ENCODE measurements around the gene FAH. TPM values are rescaled to one million over a fixed set of nuclear protein-coding genes. Genes with fewer than 3 reads are reported as not detected.

The FAH gene
- total and polyA plus RNA-seq, 9 of the 15 experiments (the other 6 are each of a cell fraction or from before 2014, with no cell fraction given) = 66.8 to 310 (median 103) TPM

DNA sequence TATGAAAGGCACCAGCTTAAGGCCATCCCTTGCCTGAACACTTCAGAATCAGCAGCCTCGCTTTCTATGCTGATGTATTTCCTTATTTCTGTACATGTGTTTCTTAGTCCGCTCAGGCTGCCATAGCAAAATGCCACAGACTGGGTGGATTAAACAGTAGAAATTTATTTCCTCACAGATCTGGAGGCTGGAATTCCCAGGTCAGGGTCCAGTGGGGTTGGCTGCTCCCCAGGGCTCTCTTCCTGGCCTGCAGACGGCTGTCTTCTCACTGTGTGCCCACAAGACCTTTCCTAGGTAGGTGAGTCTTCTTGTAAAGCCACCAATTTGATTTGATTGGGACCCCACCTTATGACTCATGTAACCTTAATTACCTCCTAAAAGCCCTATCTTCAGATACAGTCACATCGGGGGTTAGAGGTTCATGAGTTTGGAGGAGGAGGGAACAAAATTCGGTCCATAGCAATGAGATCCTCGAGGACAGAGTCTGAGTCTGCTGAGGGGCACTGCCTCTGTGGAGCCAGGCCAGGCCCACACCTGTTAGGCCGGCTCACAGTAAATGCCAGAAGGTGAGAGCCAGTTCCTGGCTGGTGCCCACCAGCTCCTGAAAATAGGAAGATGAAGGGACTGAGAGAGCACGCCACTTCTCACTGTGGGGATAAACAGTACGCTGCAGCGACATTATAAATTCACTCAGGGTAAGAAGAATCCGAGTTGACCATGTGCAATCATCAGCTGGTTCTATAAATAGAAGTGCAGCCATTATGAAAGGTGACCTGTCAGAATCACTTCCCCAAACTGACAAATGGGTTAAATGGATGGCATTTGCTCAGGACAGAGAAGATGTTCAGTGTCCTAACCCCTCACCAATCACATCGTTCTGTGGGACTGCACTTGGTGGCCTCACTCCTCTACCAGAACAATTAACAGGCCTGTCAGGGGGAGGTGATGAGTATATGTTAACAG lies 58.1 kb downstream of the FAH start:
- ChIA-PET POLR2A (interaction anchor here (0.7 to 0.8 kb wide), 2 partner anchors 50 to 781 kb away, joined by 3 to 4 read pairs; no protein-coding TSS in a partner anchor), CTCF (ENCODE audit: low intra/inter-chr PET ratio) (no interaction called here)
- no peak for ATAC-seq
- Histone ChIP-seq H3K9me3 (replicated peaks; ENCODE audit: control insufficient read depth, insufficient read depth, low read depth, low read length) (no peaks in the 10 kb centered on the region), H3K27me3 (ENCODE audit: control insufficient read depth in 2 of 2, insufficient read depth in 2 of 2, low read length in 2 of 2) (peaks cover 23 to 29% of the 10 kb centered on the region in 2 experiments; a peak in 4 of 5 replicates), H3K27ac (ENCODE audit: extremely low read depth, low read depth, low read length) (no peak overlapping the region), H3K4me1 (replicated peaks in 1 of 2; ENCODE audit: control insufficient read depth in 2 of 2, insufficient read depth in 2 of 2, low read length in 2 of 2) (no peaks in the 10 kb centered on the region), H3K9me1 (ENCODE audit: control insufficient read depth, insufficient read depth, low read length) (no peaks in the 10 kb centered on the region), H3K36me3 (ENCODE audit: control insufficient read depth, insufficient read depth, low read length) (no peaks in the 10 kb centered on the region), H3K9ac (ENCODE audit: insufficient read depth in 1 of 2, low read depth in 2 of 2, low read length in 2 of 2) (no peak overlapping the region), H3K4me3 (no peak overlapping the region), H2AFZ (ENCODE audit: low read depth, low read length) (no peak overlapping the region), H3K4me2 (ENCODE audit: insufficient read depth, low read length) (no peak overlapping the region), H4K20me1 (replicated peaks; ENCODE audit: control insufficient read depth, insufficient read depth, low read length) (no peaks in the 10 kb centered on the region), H3K79me2 (ENCODE audit: control insufficient read depth, insufficient read depth, low read length) (no peaks in the 10 kb centered on the region)
- BruUV-seq (replicated peaks) = no TSS peak
- no peak for DNase-seq (ENCODE audit: extremely low read depth in 1 of 4, low spot score in 3 of 4)
- under 1% methylated on average over 12 of the region's 12 CpGs for WGBS (ENCODE audit: insufficient coverage, low coverage, missing lambda C conversion rate)
- intact Hi-C loops (cut with micrococcal nuclease) (no loop called here), in situ Hi-C loops (cut with MboI) (no loop called here)
- no peak for FAIRE-seq
- TF ChIP-seq, protein P1, sequence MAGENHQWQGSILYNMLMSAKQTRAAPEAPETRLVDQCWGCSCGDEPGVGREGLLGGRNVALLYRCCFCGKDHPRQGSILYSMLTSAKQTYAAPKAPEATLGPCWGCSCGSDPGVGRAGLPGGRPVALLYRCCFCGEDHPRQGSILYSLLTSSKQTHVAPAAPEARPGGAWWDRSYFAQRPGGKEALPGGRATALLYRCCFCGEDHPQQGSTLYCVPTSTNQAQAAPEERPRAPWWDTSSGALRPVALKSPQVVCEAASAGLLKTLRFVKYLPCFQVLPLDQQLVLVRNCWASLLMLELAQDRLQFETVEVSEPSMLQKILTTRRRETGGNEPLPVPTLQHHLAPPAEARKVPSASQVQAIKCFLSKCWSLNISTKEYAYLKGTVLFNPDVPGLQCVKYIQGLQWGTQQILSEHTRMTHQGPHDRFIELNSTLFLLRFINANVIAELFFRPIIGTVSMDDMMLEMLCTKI (IDR thresholded peaks at IDR 0.05; ENCODE audit: partially characterized antibody) = no peak
- TF ChIP-seq MEF2D (tag; conservative IDR thresholded peaks at IDR 0.05; ENCODE audit: low read depth) (0 out of 2 replicates have a peak, but pooled peaks have one; percentile 30), U2AF1 (optimal IDR thresholded peaks at IDR 0.05; ENCODE audit: low read depth, low read length) (no peak), ELF2 (CRISPR knock-in tag; IDR thresholded peaks at IDR 0.05) (no peak), MYBL2 (IDR thresholded peaks at IDR 0.05; ENCODE audit: low read depth) (no peak), MYBL2 (CRISPR knock-in tag; IDR thresholded peaks at IDR 0.05; ENCODE audit: borderline replicate concordance) (no peak), MEF2A (IDR thresholded peaks at IDR 0.05; ENCODE audit: control insufficient read depth, low read depth, low read length) (0 out of 2 replicates have a peak, but pooled peaks have one; percentile 36), SP2 (IDR thresholded peaks at IDR 0.05; ENCODE audit: extremely low read depth, low read depth, low read length, poor library complexity, severe bottlenecking) (no peak), MEIS2 (IDR thresholded peaks at IDR 0.05; ENCODE audit: partially characterized antibody) (peak; percentile 43), KLF10 (CRISPR knock-in tag; IDR thresholded peaks at IDR 0.05) (no peak), PCBP1 (IDR thresholded peaks at IDR 0.05; ENCODE audit: low read depth, low read length, poor library complexity, severe bottlenecking) (no peak), RBM15 (IDR thresholded peaks at IDR 0.05; ENCODE audit: insufficient read depth, low read length) (no peak)
- TF ChIP-seq, protein P2, sequence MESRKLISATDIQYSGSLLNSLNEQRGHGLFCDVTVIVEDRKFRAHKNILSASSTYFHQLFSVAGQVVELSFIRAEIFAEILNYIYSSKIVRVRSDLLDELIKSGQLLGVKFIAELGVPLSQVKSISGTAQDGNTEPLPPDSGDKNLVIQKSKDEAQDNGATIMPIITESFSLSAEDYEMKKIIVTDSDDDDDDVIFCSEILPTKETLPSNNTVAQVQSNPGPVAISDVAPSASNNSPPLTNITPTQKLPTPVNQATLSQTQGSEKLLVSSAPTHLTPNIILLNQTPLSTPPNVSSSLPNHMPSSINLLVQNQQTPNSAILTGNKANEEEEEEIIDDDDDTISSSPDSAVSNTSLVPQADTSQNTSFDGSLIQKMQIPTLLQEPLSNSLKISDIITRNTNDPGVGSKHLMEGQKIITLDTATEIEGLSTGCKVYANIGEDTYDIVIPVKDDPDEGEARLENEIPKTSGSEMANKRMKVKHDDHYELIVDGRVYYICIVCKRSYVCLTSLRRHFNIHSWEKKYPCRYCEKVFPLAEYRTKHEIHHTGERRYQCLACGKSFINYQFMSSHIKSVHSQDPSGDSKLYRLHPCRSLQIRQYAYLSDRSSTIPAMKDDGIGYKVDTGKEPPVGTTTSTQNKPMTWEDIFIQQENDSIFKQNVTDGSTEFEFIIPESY (CRISPR knock-in tag; IDR thresholded peaks at IDR 0.05) = no peak
- TF ChIP-seq, protein P3, sequence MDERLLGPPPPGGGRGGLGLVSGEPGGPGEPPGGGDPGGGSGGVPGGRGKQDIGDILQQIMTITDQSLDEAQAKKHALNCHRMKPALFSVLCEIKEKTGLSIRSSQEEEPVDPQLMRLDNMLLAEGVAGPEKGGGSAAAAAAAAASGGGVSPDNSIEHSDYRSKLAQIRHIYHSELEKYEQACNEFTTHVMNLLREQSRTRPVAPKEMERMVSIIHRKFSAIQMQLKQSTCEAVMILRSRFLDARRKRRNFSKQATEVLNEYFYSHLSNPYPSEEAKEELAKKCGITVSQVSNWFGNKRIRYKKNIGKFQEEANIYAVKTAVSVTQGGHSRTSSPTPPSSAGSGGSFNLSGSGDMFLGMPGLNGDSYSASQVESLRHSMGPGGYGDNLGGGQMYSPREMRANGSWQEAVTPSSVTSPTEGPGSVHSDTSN (CRISPR knock-in tag; IDR thresholded peaks at IDR 0.05; ENCODE audit: low read depth) = no peak
- TF ChIP-seq, protein P3 (tag; conservative IDR thresholded peaks at IDR 0.05; ENCODE audit: low read depth) = 0 out of 2 replicates have a peak, but pooled peaks have one; percentile 12

All from K562 (cell line).